Coronary artery (tissue), 2 donors: ENCODE data around the gene PLEK2.
A peak's percentile ranks its signal among the peaks of the same experiment; 100 is the strongest.

ENCODE experiments used
- DNase-seq: peaks from one replicate; pipeline ENCODE4 v3.0.0-alpha.2; 2017; ENCODE audit warnings: low spot score
- H3K27ac ChIP-seq, 2 donors: fragments of 200-600 bp; sonication (generic); one replicate each; pipeline ENCODE4 v1.5.1; 2016 to 2019
- H3K4me3 ChIP-seq: fragments of 200-600 bp; sonication (generic); 2 replicates; pipeline ENCODE4 v1.5.1; 2016; ENCODE audit warnings: mild to moderate bottlenecking, moderate library complexity
- TF ChIP-seq, protein P1 (sequence below): fragments of 200-600 bp; sonication (generic); IDR thresholded peaks from one replicate; pipeline ENCODE4 v1.5.1; 2019; ENCODE audit warnings: antibody characterized with exemption

Gene PLEK2

DNA sequence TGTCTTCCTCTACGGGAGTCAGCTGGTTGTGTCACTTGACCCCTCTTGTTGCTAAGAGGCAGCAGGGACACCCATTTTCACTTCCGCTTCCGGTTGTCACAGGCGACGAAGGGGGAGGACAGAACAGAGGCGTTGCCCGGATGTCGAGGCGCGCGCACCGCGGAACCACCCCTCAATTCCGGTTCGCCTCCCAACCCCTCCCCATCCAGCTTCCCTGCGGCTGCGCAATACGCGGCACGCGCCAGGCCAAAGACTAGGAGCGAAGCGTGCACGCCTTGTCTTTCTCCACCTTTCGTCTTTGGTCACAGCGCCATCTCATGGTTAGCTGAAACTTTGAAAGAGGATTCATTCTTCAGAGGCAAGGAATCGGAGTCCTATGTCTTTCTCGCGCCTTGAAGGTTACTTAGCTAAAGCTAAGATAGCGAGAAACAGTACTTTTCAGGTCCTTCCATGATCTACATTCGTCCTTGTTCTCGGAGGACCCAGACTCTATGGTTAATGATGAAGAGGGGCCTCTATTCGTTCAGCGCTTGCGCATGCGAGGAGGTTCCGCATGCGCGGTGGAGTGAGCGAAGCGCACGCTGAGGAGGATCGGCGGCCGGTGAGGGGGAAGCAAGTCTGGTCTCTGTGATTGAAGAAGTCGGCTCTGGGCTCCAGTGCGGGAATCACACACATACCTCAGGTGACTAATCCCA, 52.0 kb downstream of the PLEK2 start, which contains the start of the genes ATP6V1D and EIF2S1:
ATP6V1D (minus strand) TSS at position 30 of the 695 bp plus-strand sequence. CDS start 106 bp downstream, outside the sequence.
EIF2S1 (plus strand) TSS at position 554 of the 695 bp plus-strand sequence. CDS start 4,440 bp downstream, outside the sequence.
- Histone ChIP-seq H3K27ac (peak within 1 kb of the TSS; percentile 83 to 89), H3K4me3 (peak within 1 kb of the TSS; percentile 92)
- DNase-seq = peak; percentile 99
- TF ChIP-seq, protein P1, sequence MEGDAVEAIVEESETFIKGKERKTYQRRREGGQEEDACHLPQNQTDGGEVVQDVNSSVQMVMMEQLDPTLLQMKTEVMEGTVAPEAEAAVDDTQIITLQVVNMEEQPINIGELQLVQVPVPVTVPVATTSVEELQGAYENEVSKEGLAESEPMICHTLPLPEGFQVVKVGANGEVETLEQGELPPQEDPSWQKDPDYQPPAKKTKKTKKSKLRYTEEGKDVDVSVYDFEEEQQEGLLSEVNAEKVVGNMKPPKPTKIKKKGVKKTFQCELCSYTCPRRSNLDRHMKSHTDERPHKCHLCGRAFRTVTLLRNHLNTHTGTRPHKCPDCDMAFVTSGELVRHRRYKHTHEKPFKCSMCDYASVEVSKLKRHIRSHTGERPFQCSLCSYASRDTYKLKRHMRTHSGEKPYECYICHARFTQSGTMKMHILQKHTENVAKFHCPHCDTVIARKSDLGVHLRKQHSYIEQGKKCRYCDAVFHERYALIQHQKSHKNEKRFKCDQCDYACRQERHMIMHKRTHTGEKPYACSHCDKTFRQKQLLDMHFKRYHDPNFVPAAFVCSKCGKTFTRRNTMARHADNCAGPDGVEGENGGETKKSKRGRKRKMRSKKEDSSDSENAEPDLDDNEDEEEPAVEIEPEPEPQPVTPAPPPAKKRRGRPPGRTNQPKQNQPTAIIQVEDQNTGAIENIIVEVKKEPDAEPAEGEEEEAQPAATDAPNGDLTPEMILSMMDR = peak; percentile 71

DNA sequence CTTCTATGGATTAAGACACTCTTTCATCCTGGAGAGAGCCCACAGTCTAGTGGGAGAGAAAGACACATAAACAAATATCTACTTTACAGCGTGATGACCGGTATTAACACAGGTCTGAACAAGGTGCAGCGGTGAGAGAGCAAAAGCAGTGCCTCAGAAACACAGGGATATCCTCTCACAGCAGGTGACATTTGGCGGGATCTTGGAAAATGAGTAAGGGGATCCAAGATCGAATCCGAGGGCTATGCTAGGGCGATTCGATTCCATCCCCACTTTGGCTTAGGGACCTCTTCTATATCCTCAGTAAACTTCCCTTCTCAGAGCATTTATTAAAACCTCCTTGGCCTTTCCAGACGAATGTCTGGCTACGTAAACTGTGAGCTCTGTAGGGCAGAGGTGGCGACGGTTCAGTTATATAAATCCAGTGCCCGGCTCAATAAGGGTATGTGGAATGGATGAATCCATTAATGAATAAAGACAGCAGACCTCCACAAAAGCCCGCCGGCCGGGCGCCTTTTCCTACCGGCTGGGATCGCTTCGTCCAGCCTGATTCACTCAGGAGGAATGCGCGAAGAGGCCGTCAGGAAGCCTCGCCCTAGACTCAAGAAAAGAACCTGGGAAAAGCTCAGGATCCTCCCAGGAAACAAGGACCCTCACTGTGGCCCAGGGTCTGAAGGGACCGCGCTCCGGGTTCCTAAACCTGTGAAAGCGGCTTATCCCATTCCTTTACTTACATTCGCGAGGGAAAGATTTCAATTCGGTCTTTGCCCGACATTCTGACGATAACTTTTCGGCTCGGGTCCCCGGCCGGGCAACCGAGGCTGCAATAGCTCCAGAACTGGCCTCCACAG, 52.8 kb downstream of the PLEK2 start:
- no peak for DNase-seq
- H3K4me3 ChIP-seq = peak overlapping the region; percentile 92
- TF ChIP-seq, protein P1 = no peak
- peak overlapping the region; percentile 68 to 89 for H3K27ac ChIP-seq

DNA sequence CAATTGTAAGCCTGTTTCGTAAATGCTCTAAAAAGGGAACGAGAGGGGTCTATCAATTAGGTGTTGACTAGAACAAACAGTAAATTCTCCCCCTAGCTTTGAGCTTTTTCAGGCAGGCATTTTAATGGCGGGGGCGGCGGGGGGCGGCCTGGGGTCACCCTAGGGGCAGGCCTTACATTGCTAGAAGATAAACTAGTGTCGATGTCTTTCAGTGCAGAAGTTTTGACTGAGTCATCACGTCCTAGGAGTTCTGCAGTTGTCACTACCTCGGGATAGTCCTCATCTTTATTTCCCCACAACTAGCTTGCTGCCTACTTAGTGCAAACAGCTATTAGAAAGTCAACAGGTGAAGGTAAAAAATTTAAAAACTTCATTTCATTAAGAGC, 54.0 kb downstream of the PLEK2 start:
- no peak for DNase-seq
- Histone ChIP-seq H3K27ac (no peak overlapping the region), H3K4me3 (no peak overlapping the region)
- TF ChIP-seq, protein P1 = no peak

DNA sequence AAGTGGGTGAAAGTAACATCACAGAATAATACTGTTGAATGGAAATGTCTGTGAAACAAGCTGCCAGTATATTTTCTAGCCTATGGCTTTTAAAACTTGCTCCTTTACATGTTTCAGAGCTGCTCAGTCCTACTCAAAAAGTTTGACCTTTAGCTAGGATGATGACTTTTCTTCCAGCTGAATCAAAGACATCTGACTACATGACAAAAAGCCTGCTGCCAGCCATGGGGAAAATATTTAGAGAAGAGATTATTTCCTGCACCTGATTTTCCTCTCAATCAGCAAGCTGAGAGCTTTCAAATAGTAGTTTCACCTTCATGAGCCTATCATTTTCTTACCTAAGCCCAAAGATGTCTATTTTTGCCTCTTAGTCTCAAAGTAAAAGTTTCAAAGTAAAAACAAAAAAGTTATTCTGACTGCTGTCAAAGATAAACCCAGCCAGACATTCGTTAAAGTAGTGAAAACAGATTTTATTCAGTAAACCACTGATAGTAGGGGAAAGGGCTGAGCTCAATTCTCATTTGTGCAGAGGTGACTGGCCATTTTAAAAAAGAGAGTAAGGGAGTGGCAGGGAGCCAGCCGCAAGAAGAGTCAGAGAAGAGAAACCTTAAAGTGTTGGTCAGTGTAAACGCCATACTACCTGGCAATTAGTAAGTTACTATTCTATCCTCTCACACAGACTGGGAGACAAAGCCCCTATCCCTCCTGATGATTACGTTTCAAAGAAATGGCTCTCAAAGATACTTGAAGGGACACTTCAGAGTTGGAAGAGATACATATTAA, 54.6 kb downstream of the PLEK2 start:
- TF ChIP-seq, protein P1 = no peak
- H3K27ac ChIP-seq = no peak overlapping the region
- no peak for DNase-seq
- no peak overlapping the region for H3K4me3 ChIP-seq

DNA sequence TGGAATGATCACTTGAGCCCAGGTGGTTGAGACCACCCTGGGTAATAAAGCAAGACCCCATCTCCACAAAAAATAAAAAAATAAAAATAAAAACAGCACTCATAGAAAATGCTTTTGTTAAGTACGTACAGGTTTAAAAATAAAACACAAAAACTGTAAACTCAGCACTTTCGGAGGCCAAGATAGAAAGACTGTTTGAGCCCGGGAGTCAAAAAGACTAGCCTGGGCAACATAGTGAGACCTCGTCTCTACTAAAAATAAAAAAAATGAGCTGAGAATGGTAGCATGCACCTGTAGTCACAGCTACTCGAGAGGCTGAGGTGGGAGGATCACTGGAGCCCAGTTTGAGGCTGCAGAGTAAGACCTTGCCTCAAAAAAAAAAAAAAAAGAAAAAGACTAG, 59.9 kb downstream of the PLEK2 start:
- TF ChIP-seq, protein P1 = no peak
- no peak for DNase-seq

DNA sequence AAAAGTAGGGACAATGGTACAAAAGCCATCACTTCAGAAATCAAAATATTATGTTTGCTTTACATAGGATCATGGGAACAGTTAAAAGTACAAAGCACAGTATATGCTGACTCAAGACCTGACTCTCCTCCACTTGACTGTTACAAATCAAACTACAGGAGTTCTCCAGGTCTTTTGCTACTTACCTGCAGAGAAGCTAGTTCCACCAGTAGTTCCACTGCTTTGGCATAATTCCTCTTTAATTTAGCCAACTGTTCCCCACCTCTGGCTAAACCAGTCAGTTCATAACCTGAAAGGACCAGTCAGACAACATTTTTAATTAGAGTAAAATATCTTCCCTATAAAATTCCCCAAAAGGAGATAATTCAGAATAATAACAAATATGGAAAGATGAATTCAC, 66.4 kb downstream of the PLEK2 start:
- Histone ChIP-seq H3K27ac (no peak overlapping the region), H3K4me3 (no peak overlapping the region)
- no peak for DNase-seq
- TF ChIP-seq, protein P1 = no peak

More for the DNA sequence above, 59.9 kb downstream of the PLEK2 start:
- no peak overlapping the region for H3K27ac ChIP-seq
- no peak overlapping the region for H3K4me3 ChIP-seq
